Measurements from ENCODE around the gene ELOVL7. TPM values are rescaled to one million over a fixed set of nuclear protein-coding genes. Genes with fewer than 3 reads are reported as not detected.
"Not testable (repeated sequence)": the region's sequence is repeated elsewhere in the genome, so short reads cannot be mapped to it uniquely, and the experiment has no call there.

The ELOVL7 gene
- total RNA-seq, 1 experiment from 2014 or later, result 4.4 TPM

DNA sequence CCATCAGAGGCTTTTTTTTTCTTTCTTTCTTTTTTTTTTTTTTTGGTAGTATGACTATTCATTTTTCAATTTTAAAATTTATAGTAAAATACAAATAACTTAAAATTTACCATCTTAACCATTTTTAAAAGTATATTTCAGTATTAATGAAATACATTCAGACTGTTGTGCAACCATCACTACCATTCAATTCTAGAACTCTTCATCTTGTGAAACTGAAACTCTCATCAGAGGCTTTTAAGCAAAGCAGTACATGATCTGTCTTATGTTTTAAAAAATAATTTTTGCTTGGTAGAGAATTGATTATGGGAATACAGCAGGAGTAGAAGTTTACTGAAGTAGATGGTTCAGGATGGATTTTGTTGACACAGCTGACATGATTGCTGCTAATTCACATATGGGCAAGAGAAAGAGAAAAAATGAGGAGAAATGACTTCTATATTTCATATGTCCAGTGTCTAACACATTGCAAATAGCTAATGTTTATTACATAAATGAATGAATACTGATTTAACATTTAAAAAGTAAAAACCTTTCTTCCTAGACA, 13.4 kb downstream of the ELOVL7 start:
- no peak for DNase-seq (ENCODE audit: low read depth)

DNA sequence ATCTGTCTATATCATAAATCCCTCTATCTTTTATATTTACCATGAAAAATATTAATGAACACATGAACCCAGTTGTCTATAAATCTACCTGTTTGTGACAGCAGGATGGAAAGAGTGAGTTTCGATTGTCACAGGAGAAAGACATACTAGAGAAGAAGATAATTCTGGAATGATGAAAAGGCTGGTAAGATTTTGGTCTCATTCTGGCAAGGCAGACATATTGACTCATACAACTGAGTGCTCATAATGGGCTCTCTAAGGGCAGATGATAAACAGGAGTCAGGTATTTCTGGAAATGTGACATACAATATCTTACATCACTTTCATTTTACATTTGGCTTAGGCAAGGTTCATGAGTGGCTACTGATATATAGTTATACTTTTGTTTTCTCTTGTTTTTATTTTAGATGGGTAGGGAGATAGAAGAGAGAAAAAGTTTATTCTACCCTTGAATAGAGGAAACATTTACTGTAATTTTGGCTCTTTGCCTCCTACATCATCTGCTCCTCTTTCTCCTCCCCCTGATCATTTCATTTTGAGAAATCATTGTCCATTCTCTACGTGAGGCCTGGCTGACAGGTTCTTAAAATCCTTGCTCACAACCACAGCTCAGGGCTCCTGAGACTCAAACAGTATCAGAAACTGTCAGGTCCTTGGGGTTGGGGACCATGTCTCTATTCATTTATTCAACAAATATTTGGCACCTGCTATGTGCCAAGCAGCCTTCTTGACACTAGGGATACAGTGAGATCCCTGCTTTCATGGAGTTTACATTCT, 14.4 kb downstream of the ELOVL7 start:
- DNase-seq (ENCODE audit: low read depth), result no peak

DNA sequence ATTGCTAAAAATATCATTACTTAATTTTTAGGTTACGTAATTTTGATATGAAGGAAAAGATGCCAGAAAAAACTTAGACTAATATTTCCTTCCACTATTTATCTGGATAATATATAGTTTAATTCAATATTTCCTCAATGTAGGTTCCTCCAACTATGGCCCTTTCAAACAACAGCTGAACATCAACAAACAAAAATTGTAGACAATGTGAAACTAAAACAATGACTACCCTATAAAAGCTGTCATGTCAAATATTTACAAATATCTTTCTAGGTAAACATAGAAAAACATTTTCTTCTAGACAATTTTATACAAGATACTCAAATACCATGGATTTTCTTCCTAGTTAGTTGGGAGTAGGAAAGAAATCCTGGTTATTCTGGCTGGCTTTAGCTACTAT, 16.9 kb downstream of the ELOVL7 start:
- DNase-seq (ENCODE audit: low read depth), result no peak

DNA sequence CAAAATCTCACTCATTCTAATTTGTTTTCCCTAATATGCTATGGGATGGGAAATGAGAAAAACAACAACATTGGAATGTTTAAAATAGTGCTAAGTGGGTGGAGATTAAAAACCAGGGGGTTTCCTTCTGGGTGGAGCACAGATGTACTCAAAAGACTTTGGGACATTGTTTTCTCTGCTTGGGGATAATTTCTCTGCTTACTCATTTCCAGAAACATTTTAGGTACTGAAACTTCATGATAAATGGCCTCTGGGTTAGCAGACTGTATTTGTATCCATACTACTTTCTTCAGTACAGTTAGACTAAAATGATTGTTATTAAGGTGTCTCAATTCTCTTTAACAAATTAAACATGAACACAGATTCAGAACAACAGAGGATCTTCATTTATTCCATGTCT, 17.4 kb downstream of the ELOVL7 start:
- DNase-seq (ENCODE audit: low read depth), result no peak

DNA sequence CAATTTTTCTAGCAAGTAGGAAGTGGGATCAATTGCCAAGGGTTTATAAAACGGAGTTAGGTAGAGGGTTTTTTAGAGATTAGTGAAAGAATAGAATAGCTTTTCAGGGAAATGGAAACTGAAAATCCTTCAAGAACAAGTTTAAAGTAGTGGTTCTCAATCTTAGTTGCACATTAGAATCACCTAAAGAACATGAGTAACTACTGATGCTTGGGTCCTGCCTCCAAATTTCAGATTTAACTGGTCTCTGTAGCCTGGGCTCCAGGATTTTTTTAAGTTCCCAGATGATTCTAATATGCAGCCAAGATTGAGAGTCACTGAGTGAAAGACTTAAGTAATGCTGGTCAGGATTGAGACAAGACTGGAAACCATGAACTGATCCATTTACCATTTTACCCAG, 20.5 kb downstream of the ELOVL7 start:
- no peak for DNase-seq (ENCODE audit: low read depth)

DNA sequence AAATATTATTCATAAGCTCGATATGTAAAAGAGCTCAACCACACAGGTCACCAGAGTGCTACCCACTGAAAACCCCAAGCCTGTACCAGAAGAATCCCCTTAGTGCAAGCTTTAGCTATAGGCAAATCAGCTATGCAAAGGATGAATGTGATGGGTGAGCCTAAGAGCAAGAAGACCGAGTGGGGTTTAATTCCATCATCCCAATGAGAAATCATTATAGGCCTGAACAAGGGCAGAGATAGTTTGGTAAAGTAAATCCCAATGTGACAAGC, 21.8 kb downstream of the ELOVL7 start:
- DNase-seq (ENCODE audit: low read depth), result no peak

DNA sequence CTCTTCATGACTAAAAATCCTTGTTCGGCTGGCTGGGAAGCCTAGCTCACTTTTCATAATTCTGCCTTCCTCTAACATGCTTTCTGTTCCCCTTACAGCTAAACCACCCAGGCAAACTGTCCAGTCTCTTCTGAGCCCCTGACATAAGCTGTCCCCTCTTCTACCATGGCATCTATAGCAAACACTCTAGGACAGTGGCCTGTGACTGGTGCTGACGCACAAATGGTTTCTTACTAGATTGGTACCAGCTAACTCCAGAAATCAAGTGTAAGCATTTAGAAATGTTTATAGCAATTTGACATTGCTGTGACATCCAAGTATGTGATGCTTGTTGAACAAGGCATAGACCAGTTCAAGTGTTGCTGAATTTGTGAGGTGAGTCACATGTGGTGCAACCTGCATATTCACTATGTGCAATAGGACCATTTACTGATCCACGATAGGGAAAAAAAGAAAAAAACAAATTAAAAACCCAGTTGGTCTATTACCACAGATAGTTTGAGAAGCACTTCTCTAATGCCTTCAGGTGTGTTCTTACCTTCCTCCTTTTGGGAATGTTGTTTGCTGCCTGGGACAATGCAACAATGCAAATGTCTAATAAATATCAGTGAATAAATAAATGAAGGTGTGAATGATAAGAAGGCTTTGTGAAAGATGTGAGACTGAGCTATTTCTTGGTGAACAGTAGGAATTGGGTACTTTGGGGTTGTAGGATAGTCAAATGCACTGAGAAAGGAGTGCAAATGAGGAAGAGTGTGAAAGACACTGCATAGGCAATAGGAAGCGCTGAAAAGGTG, 22.4 kb downstream of the ELOVL7 start:
- no peak for DNase-seq (ENCODE audit: low read depth)

DNA sequence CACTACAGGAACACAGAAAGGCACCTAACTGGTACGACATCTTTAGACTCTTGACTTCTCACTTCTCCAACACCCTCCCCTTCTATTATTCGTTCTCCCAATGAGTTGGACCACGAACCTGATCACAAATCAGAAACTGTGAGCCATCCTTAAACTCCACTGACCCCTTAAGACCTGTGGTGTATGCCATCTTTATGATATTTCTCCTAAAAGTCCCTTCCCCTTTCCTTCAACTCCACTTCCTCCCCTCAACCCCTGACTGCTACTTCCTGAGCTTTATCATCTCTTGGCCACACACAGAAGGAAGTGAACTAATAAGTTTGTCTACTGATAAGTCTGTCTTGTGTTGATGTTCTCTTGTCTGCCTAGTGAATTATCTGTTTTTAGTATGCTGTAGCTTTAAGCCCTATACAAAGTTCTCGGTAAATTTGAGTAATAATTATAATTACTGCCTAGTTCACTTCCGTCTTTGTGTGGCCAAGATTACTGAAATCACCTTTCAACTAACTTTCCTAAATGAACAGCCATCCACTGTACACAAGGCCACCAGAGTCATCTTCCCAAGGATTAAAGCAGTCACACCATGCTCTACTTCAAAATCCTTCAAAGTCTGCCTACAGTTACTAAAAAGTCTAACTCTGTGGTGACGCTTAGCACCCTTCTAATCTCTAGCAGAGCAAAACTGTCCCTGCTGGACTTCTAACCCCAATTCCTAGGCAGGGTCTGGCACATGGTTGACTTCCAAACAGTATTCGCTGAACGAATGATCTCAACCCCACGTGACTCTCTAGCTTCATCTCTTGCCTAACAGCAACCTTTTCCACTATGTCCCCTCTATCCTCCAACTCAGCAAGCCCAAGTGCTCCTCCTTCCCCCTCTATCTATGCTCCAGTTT, 23.2 kb downstream of the ELOVL7 start:
- no peak for DNase-seq (ENCODE audit: low read depth)

DNA sequence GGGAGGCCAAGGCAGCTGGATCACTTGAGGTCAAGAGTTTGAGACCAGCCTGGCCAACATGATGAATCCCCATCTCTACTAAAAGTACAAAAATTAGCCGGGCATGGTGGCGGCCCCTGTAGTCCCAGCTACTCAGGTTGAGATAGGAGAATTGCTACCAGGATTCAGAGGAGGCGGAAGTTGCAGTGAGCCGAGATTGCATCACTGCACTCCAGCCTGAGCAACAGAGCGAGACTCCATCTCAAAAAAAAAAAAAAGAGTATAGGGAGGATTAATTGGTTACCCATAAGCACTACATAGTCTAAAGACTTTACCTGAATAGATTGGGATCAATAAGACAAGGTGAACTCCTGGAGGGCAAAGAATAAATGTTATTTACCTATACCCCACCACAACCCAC, 27.9 kb downstream of the ELOVL7 start:
- DNase-seq (ENCODE audit: low read depth), result not testable (repeated sequence)

DNA sequence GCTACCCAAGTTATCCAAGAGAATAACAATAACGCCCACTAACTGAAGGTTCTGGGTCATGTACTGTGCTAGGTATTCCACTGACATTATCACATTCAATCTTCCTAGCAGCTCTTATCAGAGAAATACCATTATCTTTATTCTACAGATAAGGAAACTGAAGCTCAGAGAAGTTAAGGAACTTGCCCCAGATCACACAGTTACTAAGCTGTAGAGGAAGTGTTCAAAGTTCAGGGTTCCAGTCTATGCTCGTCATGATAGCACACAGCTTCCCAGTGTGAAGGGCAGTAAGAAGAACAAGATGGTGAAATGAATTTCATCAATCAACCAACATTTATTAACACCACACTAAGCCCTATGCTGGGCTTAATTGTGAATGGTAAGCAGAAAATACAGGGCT, 29.6 kb downstream of the ELOVL7 start:
- DNase-seq (ENCODE audit: low read depth), result no peak

DNA sequence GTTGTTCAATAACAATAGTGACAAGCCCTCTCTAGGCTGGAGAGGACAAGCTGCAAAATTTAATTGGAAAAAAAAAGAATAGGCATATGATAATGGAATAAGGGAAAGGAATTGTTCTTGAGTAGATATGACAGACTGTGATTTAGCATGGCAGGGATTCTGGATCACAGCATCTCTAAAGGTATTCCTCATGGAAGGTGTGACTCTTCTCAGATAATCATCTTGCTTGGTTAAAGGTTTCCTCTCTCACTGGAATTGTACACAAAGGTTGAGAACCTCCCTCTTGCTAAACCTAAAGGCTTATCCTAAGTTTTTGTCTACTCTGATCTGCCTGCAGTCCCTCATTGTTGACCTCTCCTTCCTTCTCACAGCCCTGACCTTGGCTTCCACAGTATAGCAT, 31.6 kb downstream of the ELOVL7 start:
- DNase-seq (ENCODE audit: low read depth), result no peak

DNA sequence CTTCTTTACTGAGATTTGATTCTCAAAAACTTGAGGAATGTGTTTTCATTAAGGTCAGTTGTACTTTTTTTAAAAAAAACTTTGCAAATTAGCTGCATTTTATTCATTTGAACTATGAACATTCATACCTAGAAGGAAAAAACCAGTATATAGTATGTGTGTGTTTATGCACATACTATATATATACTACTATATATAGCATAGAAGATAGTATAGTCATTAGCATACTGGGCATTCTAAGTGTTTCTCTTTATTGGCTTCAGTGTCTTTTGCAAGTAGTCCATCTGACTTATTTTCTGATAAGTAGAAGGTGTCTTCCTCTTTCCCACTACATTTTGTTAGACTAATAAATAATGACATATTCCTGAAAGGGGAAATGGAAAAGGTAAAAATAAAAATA, 33.0 kb downstream of the ELOVL7 start:
- DNase-seq (ENCODE audit: low read depth), result no peak

DNA sequence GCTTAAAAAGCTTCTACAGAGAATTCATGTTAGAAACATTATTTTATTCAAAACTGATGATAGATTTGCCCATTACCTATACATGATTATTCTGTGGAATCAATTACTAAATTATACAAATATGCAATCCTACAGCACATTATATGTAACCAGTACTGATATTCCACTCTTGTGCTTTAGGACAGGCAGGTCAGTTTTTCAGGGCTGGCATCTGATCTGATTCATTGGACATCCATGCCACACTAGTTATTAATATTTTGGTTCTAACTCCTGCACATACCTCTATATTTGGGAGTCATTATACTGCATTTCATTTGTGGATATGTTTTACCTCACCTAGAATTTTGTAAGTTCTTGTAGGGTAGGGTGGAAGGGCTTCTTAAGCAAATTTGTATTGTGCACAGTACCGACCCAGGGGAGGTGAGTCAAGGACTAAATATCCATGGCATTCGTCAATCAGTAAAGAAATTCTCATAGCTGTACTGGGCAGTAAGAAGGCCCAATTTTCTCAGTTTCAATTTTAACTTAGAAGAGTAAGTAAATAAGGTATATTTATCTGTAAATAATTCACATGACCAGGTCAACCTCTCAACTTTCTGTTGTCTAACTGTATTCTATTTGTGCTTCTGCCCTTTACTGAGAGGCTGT, 33.5 kb downstream of the ELOVL7 start:
- peak; percentile 48 for DNase-seq (ENCODE audit: low read depth)

DNA sequence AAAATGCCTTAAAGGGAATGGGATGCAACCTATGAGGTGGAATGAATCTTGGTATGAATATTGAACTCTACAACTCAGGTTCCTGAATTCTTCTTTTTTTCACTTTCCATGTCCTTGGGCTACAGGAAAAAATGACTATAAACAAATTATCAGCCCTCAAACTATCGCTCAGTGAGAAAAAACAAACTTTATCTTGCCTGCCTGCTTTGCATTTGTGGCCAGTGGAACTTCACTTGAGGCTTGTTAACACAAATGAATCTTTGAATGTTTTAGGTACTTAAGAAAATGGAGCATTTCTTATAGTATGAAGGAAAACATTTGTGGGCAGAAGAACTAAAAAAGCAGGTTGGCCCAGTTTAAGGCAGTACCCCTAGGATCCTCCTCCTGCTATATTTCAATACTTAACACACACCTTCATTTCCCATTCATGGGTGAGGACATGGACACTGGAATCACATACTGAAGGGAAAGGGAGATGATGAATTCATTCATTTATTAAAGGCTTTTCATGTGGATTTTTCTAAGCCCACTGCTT, 34.1 kb downstream of the ELOVL7 start:
- DNase-seq (ENCODE audit: low read depth), result no peak

DNA sequence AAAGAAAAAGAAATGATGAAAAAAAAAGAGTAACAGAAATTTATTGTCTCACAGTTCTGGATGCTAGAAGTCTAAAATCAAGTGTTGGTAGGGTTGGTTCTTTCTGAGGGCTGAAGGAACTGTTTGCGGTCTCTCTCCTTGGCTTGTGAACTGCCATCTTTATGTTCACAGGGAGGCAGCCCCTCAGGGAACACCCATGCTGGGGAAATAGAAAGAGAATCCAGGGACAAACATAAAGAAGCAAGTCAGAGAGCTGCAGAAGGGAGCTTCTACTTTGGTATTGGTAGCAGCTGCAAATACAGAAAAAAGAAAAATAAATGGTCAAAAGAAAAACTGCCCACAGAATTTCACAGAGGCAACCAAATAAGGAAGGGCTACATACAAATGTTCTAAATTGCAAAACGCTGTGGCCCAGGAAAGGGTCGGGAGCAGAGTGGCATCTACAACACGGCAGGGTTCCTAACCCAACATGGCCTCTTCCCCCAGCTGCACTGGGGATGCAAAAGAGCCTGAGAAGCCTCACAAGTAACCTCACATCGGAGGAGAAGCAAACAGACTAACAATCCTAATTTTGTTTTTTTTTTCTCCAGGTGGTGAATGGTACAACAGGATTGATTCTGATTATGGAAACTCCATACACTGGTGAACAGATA, 37.4 kb downstream of the ELOVL7 start:
- DNase-seq (ENCODE audit: low read depth), result no peak

DNA sequence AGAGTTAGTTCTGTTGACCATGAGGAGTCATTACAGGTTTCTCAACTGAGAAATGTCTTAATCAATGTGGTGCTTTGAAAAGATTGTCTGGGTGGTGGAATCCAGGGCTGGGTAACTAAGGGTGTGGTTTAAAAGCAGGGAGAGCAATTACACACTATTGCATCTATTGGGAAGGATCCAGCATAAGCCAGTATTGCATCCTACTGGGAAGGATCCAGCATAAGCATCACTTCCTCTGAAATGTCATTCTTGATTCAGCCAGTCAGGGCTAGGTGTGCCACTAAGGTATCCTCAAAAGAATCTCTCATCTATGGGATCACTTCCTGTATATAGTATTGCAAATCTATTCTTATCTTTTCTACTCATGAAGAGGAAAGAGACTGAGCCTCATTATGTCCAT, 38.6 kb downstream of the ELOVL7 start:
- DNase-seq (ENCODE audit: low read depth), result peak; percentile 66

DNA sequence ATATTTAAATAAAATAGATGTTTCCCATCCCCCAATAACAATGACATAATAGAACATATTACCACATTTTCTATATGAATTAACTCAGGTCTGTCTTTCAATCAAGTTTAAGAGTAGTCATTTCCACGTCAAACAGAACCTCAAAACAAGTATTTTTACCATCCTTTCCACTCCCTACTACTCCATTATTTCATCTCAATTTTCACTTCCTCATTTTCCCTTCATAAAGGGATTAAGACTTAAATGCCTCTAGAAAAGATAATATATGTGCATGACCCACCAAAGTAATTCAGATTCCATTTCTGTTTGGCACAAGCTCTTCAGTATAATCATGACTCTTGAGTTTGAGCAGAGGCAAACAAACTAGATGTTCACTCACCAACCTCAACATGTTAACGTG, 40.4 kb downstream of the ELOVL7 start:
- DNase-seq (ENCODE audit: low read depth), result no peak

DNA sequence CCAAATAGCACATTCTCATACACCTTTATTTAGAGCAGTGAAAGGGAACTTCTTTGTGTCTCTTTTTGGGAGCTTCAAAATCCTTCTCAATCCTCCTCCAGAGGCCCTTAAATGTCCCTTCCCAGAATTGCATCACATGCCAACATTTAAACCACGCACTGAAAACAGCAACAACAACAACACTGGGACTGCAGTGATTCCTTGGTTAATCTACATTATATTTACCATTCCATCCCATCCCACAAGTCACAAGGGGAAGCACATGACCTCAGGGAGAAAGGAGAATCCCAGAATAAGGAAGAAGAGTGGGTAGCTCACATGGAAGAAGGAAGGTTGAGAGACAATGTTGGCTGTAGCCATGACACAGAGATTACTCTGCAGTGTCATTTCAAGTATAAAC, 41.1 kb downstream of the ELOVL7 start:
- no peak for DNase-seq (ENCODE audit: low read depth)

DNA sequence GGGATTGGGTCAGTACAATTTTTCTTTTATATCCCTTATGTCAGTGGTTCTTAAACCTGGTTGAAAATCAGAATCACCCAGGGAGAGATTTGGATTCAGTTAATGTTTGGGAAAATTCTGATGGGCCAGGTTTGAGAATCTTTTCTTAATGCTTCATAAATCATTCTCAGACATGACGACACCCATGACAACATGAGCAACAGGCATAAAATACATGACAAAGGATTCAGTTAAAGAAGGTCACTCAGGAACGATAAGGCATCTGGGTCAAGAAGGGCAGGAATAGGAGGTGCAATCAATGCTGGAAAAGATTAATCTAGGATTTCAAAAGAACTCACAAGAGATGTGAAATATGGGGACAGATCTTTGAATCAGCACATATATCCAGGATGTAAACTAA, 41.8 kb downstream of the ELOVL7 start:
- DNase-seq (ENCODE audit: low read depth), result no peak

DNA sequence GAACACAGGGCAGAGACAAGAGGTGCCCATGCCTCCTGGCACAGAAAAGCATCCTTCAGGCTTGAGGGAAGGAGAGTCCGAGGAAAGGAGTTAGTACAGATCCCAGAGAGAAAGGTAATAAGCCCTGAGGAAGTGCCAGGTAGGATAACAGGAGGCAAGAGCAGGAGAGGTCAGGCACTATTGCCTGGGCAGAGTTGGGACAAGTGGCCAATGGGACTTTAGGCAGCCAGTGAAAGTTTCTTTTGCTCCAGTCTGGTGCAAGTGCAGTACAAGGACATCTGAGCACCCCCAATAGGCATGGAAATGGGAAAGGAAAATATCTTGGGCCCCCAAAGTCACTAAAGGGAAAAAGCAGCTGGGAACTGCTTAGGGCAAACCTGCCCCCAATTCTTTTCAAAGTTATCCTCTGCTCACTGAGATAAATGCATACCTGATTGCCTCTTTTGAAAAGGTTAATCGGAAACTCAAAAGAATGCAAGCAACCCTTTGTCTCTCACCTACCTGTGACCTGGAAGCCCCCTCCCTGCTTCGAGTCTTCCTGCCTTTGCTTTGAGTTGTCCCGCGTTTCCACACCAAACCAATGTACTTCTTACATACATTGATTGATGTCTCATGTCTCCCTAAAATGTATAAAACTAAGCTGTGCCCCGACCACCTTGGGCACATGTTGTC, 46.5 kb downstream of the ELOVL7 start:
- no peak for DNase-seq (ENCODE audit: low read depth)

Data from HT1080 (cell line).